ENCODE measurements around the gene OR2A42.
"Not testable (repeated sequence)": the region's sequence is repeated elsewhere in the genome, so short reads cannot be mapped to it uniquely, and the experiment has no call there.

The OR2A42 gene

DNA sequence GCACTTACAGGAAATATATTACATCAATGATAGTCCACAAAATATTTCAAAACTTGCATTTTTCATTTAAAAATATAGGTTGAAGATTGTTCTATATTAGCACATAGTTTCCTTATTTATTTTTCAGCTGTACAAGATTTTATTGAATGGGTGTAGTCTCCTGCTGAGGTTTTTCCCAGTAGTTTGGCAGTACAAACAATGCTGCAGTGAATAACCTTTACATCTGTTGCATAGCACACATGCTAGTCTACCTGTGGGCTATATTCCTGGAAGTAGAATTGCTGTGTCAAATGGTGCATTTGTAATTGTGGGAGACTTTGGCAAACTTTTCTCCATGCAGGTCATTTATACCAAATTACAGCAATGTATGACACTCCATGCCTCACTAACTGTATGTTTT lies 18.9 kb downstream of the OR2A42 start:
- DNase-seq = not testable (repeated sequence)

DNA sequence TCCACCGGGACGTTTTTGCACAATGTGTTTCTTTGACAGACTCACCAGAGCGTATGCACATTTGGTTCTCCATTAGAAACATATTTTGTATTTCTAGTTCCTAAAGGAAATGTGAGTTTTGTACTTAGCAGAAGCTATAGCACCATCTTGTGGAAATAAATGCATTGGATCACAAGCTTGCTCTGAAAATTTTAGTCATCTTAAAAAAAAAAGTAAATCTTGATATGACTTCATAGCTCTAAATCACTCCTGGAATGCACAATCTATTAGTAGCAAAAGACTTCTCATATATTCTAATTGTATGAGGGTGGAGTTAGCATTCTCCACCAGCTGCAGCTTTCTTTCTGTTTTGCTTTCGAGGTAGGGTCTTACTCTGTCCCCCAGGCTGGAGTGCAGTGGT lies 20.3 kb downstream of the OR2A42 start:
- DNase-seq = not testable (repeated sequence)

- not testable (repeated sequence) for DNase-seq
Observed at GRCh38 chr7:144218581-144218980, 20.8 kb downstream of the OR2A42 start.

DNA sequence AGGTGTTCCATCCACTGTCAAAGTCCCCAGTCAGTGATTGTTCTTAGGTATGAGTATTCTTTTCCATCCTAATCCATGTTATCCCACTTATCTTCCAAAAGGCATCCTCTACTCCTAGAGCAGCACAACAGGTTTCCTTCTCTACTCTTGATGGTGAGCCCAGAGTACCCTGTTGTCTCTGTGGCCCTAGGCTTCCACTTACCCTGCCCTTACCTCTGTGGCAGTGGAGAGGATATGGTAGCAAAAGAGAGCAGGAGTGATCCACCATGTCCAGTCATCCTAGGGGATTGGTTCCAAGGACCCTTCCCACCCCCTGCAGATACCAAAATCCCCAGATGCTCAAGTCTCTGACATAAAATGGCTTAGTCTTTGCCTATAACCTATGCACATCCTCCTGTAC lies 22.2 kb downstream of the OR2A42 start:
- not testable (repeated sequence) for DNase-seq

- DNase-seq = not testable (repeated sequence)
Observed at GRCh38 chr7:144205306-144205705, 34.1 kb downstream of the OR2A42 start.

DNA sequence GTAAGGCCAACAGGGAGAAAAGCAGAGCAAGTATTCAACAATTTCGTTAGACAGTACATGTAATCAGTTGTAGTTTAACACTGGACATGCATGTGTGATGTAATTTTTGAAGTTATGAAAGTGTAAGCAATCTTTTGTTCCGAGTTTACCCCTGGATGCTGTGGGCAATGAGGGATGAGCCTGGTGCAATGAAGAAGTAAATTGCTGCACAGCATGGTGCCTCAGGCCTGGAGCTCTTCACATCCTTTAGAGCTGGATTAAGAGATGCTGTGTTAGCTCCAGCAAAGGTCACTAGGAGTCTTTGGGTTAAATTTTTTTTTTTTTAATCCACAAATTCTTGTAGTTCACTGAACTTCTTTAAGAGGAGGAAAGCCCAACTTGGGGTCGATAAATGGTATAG lies 36.3 kb downstream of the OR2A42 start:
- DNase-seq = not testable (repeated sequence)

GRCh38 chr7:144201978-144202377 lies 37.4 kb downstream of the OR2A42 start:
- DNase-seq = not testable (repeated sequence)

- not testable (repeated sequence) for DNase-seq
Observed at GRCh38 chr7:144198934-144199333, 40.5 kb downstream of the OR2A42 start.

DNA sequence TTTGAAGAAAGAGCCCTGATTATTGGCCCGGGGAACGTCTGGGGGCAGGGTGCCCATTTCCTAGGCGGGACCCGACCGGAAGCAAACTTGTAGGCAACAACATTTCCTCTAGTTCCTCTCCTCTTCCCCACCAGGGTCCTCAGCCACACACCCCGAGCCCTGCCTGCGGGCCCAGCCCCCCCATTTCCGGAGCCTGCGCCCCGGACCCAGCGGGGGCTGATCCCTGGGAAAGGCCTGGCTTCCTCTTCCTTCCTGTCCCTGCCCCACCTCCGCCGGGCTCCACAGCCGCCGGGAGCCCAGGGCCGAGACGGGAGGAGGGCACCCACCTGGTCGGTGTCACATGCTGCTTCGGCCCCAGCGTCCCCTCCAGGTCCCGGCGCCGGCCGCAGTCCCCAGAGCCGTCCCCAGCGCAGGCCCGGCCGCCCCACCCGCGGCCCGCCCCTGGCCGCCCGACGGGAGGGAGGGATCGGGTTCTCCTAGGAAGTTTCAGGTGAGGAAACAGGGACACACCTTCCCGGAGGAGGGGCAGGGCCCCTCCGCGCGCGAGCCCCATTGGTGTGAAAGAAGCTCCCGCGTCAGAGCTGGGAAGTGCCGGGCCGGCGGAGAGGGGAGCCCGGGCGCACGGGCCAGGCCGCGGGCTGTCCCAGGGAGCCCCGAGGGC lies 44.1 kb downstream of the OR2A42 start, which contains the start of gene ARHGEF35:
Gene ARHGEF35, minus strand, starts transcription at position 622 of the 661 bp plus-strand sequence. CDS start 7,450 bp downstream, outside the sequence.
- peak; percentile 24 for DNase-seq

DNA sequence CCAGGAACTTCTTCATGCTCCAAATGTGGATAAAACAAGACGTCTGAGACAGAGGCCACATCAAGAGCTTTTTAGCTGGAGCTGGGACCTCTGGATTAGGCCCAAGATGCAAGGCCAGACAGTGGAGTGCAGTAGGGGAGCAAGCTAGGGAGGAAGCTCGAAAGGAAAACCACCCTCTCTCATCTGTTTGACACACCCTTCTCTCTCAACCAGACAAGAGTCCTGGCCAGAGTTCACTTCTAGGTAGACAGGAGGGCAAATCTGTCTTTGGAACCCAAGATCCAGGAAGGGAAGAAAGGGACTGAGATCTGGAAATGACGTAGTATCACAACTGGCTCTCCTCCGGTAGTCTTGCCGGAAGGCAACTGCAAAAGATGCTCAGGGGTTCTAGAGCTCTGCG lies 45.0 kb downstream of the OR2A42 start:
- not testable (repeated sequence) for DNase-seq

DNA sequence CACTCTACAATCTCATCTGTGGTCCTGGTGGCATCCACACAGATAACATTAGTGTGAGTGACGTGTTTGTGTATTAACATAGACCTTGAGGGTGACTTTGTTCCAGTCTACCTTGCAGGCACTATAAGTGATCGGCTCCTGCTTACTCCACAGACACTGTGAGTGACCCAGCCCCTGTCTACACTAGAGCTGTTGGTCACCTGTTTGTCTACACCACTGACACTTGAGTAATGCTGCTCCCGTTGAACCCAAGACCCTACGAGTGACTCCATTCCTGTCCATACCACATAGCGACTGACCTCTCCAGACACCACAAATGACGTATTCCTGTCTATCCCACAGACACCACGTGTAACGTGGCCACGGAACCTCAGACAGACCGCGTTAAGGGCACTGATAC lies 45.6 kb downstream of the OR2A42 start:
- not testable (repeated sequence) for DNase-seq

DNA sequence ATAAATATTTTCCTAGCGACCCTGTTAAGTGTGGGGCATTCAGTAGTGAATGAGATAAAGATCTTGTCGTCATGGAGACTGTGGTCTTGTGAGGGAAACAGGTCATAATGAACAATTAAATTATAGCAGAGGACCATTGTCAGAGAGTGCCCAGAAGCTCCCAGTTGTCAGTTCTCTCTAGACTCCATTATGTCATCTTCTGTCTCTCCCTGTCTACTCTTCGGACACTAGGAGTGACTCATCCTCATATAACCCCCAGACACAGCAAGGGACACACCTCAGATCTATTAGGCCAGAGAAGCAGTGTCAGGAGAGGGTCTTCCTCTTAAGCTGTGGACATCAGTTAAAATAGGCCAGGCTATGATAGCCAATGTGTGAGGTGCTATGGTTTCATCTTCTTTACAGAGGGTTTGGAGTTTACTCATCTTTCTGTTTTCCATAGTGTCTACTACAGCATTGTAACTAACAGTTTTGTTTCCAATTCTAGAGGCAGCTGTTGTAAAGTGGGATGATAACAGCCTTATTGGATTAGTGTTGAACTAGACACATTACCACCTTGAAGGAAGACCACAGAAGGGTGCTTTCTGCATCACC lies 50.7 kb downstream of the OR2A42 start:
- not testable (repeated sequence) for DNase-seq

DNA sequence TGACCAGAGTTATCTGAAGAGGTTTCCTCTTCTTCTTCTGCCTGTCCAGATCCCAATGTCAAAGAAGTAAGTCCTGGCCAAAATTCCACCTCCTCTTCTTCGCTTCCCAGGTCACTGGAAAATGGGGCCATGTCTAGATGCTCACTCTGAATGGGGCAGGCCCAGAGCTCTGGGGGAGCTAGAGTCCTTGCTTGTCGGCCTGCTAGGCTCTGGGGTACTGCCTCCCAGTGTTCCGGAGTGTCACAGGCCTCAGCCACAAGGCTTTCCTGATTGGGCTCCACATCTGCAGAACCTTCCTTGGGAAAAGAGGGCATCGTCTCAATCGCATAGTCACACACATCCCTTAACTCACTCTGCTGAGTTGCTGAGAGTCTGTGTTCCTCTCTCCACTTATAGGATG lies 51.6 kb downstream of the OR2A42 start:
- DNase-seq = not testable (repeated sequence)

- DNase-seq = not testable (repeated sequence)
Observed at GRCh38 chr7:144183166-144183565, 56.2 kb downstream of the OR2A42 start, which contains the start of gene CTAGE4. CTAGE4 (plus strand) TSS chr7:144183466; CDS start chr7:144183504, 38 bp downstream.

- not testable (repeated sequence) for DNase-seq
Observed at GRCh38 chr7:144179165-144179479, 60.3 kb downstream of the OR2A42 start.

- DNase-seq = not testable (repeated sequence)
Observed at GRCh38 chr7:144178380-144179164, 60.8 kb downstream of the OR2A42 start.

All from activated T-cell treated with anti-CD3 and anti-CD28 coated beads, Interleukin-2, amount 50 U/mL, for 1 hour (primary cell).